Activated CD8-positive, alpha-beta memory T cell treated with anti-CD3 and anti-CD28 coated beads, Interleukin-2, amount 50 U/mL, for 24 hours (primary cell): ENCODE measurements around the gene REELD1.

ENCODE experiments used
- DNase-seq: peaks from one replicate; pipeline ENCODE4 v3.0.0-alpha.2; 2020; ENCODE audit errors: extremely low read depth

The REELD1 gene

DNA sequence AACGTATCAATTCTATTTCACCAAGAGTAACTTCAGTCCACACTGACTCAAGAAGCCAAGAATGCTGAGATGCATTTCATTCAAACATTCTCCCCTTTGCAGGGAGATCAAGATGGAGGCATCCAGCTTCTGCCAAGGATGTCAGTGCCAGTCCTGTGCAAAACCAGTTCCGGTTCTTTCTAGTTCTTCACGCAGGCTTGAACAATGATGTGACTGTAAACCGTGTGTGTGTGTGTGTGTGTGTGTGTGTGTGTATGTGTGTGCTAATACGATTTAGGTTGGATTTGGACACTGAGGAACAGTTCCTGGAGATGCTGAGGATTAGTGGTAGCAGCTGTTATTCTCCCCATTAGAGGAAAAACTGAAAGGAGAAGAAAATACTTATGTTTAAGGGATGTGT is at the start of gene REELD1:
Gene REELD1, plus strand, starts transcription at position 301 of the 400 bp plus-strand sequence. CDS start 2,415 bp downstream, outside the sequence.
- no peak for DNase-seq

DNA sequence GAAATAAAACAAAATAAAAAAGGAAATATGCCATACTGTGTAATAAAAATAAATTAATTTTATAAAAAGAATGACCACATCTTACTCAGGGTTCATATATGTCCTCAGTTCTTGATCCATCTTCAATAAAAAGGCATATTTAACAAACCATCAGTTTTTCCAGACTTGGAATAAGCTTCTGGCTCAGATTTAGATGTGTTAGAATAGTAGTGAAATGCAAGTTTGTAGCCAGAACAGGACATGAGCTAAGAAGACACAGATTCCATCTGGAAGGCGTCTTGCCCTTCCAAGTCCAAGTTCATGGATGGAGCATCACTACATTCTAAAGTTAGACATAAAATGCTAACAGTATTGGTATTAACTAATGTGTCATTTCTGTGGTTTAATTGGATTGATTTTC is 49.1 kb upstream of the REELD1 start:
- no peak for DNase-seq

DNA sequence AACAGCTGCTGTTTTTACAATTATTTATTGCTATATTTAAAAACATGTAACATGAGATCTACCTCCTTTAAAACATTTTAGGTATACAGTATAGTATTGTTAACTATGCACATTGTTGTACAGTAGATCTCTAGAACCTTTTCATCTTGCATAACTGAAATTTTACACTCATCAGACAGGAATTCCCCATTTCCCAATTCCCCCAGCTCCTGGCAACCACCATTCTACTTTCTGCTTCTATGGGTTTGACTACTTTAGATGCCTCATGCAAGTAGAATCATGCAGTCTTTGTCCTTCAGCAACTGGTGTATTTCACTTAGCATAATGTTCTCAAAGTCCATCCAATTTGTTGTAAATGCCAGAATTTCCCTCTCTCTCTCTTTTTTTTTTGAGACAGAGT is 48.5 kb upstream of the REELD1 start:
- no peak for DNase-seq

DNA sequence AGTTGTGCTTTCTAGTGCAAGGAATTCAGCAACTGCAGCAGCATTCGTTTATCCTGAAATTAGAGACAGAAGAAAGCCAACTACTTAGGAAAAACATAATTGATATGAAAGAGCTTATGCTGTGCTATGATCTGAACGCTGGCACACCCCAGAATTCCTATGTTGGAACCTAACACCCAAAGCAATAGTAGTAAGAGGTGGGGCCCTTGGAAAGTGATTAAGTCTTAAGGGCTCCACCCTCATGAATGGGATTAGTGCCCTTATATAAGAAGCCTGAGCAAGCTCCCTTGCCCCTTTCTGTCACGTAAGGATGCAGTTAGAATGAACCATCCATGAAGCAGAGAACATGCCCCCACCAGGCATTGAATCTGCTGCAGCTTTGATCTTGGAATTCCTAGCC is 44.2 kb upstream of the REELD1 start:
- DNase-seq: no peak

DNA sequence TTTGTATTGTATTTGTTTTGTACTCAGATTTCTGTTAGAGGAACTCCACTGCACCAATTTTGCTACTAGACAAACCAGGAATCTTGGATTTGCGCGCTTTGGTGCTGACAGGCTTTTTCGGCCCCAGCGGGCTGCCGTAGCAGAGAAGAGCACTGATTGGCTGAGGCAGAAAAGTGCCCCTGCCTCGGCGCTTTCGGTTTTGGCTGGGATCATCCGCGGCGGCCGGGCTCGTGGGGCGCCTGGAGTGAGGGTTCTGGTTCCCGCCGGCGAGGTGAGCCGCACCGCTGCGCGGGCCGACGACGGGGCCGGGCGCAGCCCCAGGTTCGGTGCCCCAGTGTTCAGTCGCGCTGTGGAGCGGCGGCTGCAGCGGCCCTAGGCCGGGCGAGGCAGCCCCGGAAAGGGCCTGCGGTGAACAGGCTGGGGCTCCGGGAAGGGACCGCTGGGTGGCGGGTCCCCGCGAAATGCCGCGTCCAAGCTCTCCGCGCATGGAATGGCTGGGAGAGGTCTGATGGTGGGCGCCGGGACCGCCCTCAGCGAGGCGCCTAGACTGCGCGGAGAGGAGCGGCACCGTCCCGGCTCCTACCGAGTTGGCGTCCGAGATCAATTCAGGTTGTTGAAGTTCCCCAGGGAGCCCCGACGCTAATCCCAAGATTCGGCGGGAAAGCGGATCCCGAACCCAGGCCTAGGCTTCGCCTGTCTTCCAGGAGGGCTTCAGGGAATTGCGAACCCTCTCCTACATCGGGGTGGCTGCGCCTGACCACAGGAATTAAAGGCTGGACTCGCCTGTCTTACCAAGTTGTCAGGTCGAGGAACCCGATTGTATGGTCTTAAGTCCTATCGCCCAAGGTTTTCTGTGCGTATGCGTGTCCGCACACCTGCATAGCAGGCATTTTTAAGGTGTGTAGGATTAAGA is 38.5 kb upstream of the REELD1 start, which contains the start of gene LSM6:
Gene LSM6, plus strand, starts transcription at position 178 of the 913 bp plus-strand sequence. CDS start 7,204 bp downstream, outside the sequence.
- DNase-seq: peak; percentile 57

DNA sequence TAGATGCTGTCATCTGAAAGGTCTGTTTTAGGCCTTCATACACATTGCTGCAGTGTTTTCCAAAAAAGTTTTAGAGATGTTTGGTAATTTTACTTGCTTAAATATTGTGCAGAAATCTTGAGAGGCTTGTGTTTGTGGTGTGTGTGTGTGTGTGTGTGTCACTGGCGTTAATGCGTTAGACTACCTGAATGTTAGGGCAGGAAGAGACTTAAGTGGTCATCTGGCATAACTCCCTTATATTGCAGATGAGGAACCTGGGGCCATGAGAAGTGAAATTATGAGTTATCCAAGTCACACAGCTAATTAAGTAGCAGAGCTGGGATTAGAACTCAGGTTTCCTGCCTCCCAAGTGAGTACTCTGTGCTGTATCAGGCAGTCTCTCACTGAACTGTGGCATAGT is 37.4 kb upstream of the REELD1 start:
- no peak for DNase-seq

DNA sequence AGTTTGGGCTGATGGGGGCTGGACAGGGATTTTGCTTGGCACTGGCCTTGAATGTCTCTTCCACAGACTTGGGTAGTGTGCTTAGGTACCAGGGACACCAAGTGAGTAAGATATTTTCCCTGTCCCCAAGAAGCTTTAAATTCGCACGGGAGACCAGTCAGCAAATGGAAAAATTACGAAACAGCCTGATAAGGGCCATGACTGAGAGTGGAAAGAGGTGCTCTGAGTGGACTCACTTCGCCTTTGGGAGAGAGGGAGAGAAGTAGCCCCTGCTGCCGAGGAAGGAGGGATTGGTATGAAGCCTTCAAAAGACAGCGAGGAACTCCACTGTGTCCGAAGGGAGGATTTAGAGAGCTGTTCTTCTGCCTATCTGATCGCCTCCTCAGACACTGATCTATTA is 36.2 kb upstream of the REELD1 start:
- DNase-seq: no peak

DNA sequence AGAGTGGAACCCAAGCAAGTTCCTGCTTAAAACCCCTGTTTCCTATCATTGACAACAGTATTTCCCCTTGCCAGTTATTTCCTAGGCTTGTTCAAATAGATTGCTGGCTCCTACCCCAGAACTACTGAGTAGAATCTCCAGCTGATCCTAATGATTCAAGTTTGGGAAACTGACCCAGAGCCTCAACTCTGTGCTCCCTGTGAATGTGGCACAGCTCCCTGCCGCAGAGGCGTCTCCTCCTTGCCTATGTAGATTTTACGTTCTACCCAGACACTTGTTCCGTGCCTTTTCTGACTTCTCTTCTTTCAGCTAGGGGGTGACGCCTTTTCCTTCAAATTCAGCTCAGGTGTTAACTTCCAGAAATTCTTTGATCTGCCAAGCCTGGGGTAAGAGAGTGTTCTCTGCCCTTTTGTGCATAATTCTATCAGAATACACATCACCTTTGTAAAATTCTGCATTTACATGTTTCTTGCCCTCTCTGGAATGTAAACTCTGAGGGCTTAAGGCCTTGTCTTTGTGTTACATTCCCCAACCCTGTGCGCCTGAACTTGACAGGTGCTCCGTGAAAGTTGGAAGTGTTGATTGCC is 34.5 kb upstream of the REELD1 start:
- DNase-seq: no peak

DNA sequence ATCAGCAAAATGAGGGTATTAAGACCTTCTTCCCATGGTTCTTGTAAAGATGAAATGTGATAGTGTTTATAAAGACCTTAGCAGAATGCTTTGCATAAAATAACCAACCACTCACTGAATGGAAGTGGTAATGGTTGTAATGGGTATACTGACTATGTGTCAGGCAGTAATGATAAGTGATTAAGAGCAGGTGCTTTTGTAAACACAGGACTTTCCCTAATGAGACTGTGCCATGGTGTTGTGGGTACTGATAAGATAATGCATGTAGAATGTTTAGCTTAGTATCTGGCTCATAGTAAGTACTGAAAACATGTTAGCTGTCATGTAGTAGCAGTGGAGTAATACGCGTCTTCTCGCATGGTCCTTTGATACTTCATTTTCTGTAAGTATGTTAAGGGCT is 31.9 kb upstream of the REELD1 start:
- no peak for DNase-seq

DNA sequence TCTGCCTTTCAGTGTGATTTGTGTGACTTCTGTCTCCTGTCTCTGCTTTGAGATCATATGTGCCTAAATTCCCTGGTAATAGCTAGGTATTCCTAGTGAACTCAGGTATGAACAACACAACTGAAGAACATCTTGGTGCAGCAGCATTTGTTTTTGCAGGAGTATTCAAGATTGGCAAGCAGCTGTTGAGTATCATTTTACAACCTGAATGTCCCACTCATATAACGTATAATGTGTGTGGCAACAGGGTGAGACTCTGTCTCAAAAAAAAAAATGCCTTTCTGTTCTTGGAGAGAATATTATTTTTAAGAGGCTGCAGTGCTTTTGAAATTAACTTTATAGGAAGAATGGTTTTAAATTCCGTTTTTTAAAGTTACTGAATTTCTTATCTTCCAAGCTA is 31.1 kb upstream of the REELD1 start:
- no peak for DNase-seq

DNA sequence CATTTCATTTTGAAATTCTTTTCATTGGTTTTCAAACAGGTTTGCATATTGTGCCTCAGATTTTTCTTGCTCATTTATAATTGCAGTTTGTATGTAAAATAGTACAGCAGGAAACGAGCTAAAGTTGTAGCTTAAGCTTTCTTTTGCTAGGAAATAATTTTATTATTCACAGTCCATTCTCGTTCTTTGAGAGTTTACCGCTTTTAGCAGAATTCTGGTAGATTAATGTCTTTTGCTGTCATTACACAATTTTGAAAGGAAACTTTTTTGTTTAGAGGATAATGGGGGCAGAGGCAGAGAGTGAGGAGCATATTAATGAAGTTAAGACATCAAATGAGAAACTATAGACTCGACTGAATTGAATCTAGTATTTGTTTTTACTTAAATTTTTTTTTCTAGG is 28.3 kb upstream of the REELD1 start:
- no peak for DNase-seq

DNA sequence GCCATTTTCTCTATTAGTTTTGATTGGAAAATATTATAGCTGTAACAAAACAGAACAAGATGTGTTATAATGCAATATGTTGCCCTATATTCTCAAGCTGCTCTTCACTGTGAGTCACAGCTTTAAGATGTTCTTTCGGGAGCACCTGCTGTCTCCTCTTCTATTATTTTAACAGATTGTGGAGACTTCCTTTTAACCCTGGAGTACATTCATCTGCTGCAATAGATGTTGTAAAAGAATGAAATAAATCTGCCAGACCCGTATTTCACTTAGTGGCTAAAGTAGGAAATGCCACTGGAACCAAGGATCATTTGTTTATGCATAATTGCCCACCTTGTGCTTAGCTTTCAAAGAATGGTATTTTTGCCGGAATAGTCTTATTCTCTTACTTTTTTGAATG is 27.7 kb upstream of the REELD1 start:
- DNase-seq: no peak

DNA sequence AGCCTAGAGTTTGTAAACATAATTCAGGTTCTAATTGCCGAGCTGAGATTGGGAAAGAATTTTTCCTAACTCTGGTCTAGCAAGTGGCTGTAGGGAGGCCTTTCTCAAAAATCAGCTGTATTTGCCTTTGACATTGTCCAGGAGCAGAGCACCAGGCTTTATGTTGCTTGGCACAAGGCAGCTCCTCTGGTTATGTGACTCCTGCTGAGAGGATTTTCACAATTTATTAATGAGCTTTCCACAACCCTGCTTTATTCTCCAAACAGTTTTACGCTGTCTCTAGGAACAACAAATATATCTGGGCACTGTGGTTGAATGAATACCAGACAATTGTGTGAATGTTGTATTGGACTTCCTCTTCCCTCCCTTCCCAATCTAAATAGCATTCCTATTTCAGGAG is 23.9 kb upstream of the REELD1 start:
- no peak for DNase-seq

DNA sequence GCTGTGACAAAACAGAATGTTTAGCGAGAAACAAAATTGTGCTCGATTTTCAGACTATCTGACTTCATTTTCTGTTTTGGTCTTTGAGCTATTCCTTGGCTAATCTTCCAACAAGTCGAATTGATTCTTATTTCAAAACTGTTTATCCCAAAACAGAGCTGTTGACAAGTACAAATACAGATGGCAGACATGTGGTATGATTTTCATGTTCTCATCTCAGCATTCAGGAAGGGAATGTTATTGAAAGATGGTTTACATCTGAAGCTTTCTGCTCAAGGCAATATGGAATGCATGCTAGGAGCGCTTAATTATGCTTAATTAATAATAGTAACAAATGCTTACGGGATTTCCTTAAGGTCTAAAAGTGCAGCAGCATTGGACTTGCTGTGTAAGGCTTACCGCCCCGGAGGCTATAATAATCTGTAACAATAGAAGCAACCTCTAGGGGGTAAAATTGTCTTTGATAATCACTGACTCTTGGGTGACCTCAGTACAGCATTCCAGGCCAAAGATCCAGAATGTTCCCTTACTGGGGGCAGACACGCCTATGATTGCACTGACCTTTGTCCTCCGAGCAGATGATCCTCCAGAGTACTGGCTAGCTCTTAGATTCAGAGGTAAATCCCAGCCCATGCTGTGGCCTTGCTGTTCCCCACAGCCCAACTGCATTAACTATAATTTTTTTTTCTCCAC is 22.4 kb upstream of the REELD1 start:
- no peak for DNase-seq

DNA sequence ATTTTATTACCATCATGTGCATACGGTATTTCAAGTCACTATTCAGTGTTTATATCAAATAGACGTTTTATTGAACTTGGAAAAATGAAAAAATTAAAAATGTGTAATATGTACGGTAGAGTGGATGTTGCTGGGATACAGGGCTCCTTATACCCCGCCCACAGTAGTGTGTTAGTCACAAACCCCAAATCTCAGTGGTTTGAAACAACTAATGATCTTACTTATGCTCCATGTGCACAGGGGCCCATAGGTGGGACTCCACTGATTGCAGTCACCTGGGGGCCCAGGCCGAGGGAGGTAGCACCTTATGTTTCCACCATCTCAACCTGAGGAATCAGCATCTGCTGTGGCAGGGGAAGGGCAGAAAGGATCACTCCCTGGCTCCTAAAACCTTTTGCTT is 20.7 kb upstream of the REELD1 start:
- no peak for DNase-seq

DNA sequence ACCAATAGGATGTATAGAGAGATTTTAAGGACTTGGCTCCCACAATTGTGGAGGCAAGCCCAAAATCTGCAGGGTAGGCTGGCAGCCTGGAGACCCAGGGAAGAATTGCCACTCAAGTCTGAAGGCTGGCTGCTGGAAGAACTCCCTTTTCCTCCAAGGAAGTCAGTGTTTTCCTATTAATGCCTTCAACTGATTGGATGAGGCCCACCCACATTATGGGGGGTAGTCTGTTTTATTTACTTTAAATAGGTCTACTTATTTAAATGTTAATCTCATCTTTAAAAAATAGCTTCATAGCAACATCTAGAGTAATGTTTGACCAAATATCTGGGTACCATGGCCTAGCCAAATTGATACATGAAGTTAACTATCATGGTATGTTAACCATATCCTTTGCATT is 20.1 kb upstream of the REELD1 start:
- DNase-seq: no peak

DNA sequence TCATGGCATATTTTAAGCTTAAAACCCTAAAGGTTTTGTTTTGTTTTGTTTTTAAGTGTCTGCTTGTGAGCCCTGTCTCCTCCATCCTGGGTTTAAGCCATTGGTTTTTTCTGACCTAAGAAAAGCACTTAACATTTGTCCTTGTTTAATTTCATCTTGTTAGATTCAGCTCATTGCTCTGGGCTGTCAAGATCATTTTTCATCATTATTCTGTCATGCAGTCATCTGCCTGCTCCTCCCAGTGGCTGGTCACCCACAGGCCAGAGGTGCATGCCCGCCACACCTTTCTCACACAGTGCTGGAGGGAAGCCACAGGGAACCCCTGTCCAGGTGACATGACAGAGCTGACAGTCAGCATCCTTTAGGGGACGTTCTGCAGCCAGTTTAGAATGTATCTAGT is 11.7 kb upstream of the REELD1 start:
- no peak for DNase-seq

DNA sequence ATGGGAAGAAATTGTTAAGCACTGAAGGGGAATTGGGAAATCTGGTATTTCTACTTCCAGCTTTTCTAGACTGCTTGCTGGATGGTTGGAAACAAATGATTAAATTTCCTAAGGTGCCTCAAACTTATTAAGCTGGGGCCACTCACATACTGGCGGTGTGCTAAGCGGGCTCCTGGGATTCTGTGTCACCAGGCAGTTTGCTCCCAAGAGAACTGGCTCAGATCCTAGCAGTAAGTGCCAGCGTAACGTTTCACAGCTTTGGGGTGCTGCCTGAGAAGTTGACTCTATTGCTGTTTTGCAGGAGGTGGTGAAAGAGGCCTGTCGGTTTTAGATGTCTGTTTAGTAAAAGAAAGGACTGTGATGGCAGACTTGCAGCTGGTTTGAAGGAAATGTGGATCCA is 6.9 kb upstream of the REELD1 start:
- DNase-seq: no peak

DNA sequence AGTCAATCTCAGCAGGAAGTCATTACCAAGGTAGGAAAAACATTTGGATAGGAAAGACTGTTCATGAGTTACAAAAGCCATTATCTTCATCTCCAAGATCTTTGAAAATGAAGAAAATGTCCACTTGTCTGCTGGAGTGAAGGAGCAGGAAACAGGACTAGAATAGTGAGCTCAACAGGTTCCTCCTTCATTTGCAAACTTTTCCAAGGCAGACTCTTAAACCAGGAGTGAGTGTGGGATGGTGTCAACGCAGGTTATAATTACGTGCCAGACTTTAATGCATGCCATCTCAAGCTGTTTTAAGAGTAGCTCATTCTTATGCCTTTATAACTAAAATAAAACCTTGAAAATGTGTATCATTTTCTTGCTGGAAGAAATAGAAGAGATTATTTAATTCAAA is 3.4 kb upstream of the REELD1 start:
- no peak for DNase-seq

DNA sequence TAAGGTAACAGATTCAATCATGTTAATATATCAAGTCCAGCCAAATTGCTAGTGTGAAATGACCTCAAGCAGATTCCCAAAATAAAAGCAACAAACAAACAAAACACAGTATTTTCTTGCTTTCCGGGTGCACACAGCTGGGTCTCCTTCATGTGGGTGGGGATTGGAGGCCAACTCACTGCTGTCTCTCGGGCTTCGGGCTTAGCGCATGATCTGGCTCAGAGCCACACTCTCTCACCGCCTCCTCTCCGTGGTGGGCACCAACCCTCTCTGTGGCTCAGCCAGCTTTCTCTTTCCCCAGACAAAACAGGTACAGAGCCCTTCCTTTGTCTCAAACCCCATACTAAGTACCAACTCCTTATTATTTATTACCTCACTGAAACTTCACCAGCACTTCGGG is 2.9 kb upstream of the REELD1 start:
- no peak for DNase-seq

DNA sequence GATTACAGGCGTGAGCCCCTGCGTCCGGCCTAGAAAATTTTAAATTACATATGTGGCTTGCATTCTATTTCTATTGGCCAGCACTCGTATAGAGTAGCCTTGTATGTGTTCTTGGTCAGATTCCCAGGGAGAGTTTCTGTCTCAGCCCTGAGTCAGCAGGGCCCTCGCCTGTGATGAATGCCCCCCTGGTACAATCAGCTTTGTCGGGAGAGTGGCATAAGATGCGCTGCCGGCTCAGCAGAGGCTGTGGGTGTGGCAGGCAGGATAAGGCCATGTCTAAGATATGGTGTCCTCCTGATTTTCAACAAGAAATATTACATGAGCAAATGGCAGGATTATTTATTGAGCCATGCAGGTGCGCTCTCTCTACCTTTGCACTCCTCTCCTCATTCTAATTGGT is 1.6 kb upstream of the REELD1 start:
- DNase-seq: no peak

DNA sequence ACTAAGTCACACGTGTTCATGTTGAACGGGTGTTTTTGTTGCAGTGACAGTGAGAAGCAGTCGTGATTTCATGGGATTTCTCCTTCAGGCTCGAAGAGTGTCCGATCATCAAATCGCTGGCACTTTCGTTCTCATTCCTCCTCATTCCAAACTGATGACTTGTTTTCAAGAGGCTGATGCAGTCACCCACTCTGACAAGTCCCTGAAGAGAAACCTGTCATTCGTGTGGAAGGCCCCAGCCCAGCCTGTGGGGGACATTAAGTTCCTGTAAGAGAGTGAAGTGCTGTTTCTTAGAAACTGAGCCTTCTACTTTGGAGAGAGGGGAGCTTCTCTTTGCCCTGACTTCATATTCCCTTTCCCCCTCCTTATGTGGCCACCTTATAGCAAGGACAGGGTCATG is 8.0 kb downstream of the REELD1 start:
- DNase-seq: no peak
